ENCODE data around the gene APBA2.
A peak's percentile ranks its signal among the peaks of the same experiment; 100 is the strongest.

The APBA2 gene

DNA sequence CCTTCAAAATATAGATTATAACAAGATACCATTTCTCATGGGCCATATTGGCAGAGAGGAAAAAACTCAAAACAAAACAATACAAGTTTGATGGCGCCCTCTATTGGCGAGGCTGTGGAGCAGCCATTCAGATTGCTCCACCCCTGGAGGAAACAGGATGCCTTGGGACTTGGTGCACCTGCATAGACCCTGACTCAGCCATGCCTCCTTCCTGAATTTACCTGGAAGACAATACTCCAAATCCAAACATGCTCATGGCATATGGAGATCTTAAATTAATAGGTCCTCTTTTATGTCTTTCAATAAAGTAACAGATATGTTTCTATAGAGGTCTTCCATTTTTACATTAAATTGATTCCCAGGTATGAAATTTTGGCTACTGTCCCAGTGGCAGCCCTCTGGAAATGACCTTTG, 90.0 kb downstream of the APBA2 start:
- Histone ChIP-seq H3K9ac (ENCODE audit: low read depth, low read length, poor library complexity, severe bottlenecking) (peak overlapping the region; percentile 59), H3K27me3 (ENCODE audit: insufficient read depth, low read length, poor library complexity, severe bottlenecking) (no peaks in the 10 kb centered on the region), H2AFZ (ENCODE audit: low read length) (no peak overlapping the region), H3K79me2 (ENCODE audit: insufficient read depth, low read length) (peaks cover 75% of the 10 kb centered on the region), H3K9me3 (ENCODE audit: insufficient read depth, low read depth, low read length) (no peaks in the 10 kb centered on the region), H3K4me2 (ENCODE audit: low read depth, low read length, poor library complexity, severe bottlenecking) (peak overlapping the region; percentile 55), H3K4me3 (ENCODE audit: low read length, poor library complexity, severe bottlenecking) (no peak overlapping the region), H3K4me1 (ENCODE audit: insufficient read depth, low read length, poor library complexity, severe bottlenecking) (peaks cover 54% of the 10 kb centered on the region), H3K9me2 (replicated peaks; ENCODE audit: low read depth, low read length) (no peaks in the 10 kb centered on the region), H4K20me1 (ENCODE audit: insufficient read depth, low read length, poor library complexity, severe bottlenecking) (peaks cover 5% of the 10 kb centered on the region), H3K36me3 (ENCODE audit: insufficient read depth, low read length) (peaks cover 4% of the 10 kb centered on the region; the same call in 1 of the 2 replicates), H3F3A (ENCODE audit: low read depth) (no peaks in the 10 kb centered on the region)
- TF ChIP-seq, protein P1, sequence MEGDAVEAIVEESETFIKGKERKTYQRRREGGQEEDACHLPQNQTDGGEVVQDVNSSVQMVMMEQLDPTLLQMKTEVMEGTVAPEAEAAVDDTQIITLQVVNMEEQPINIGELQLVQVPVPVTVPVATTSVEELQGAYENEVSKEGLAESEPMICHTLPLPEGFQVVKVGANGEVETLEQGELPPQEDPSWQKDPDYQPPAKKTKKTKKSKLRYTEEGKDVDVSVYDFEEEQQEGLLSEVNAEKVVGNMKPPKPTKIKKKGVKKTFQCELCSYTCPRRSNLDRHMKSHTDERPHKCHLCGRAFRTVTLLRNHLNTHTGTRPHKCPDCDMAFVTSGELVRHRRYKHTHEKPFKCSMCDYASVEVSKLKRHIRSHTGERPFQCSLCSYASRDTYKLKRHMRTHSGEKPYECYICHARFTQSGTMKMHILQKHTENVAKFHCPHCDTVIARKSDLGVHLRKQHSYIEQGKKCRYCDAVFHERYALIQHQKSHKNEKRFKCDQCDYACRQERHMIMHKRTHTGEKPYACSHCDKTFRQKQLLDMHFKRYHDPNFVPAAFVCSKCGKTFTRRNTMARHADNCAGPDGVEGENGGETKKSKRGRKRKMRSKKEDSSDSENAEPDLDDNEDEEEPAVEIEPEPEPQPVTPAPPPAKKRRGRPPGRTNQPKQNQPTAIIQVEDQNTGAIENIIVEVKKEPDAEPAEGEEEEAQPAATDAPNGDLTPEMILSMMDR (conservative IDR thresholded peaks at IDR 0.05; ENCODE audit: low read length), result peak; percentile 97
- TF ChIP-seq EZH2phosphoT487 (IDR thresholded peaks at IDR 0.05; ENCODE audit: borderline replicate concordance), result no peak

DNA sequence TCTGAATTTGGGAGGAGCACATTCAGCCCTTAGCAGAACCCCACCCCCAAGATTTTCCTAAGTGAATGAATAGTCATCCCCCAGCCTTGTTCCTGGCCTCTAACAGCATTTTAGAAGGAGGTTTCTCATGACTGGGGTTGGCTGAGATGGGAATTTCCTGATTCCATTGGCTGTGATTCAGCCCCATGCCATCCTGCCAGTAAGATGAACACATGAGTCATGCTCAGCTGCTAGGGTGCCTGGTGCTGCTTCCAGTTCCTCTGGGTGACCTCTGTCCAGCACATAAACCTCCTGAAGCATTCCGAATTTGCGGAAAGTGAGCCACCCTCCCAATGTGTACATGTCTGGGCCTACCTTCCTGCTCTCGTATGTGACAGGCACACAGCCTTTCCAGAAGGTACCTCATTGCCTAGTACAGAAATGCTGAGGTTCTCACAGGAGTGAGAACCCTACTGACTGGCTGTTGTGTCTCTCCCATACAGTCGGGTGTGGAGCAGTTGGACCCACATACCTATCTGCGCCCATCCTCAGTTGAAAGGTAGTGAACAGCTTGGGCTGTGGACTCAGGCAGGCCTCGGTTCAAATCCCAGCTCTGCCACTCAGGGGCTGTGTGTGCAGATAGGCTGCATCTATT, 91.7 kb downstream of the APBA2 start:
- peaks cover 10% of the 10 kb centered on the region; the same call in 1 of the 2 replicates for H3K36me3 ChIP-seq (ENCODE audit: insufficient read depth, low read length)
- no peaks in the 10 kb centered on the region for H3F3A ChIP-seq (ENCODE audit: low read depth)
- no peaks in the 10 kb centered on the region for H3K9me3 ChIP-seq (ENCODE audit: insufficient read depth, low read depth, low read length)
- H3K4me1 ChIP-seq (ENCODE audit: insufficient read depth, low read length, poor library complexity, severe bottlenecking), result peaks cover 36% of the 10 kb centered on the region
- peaks cover 5% of the 10 kb centered on the region for H4K20me1 ChIP-seq (ENCODE audit: insufficient read depth, low read length, poor library complexity, severe bottlenecking)
- peaks cover 61% of the 10 kb centered on the region for H3K79me2 ChIP-seq (ENCODE audit: insufficient read depth, low read length)
- H3K4me3 ChIP-seq (ENCODE audit: low read length, poor library complexity, severe bottlenecking), result no peak overlapping the region
- no peaks in the 10 kb centered on the region for H3K27me3 ChIP-seq (ENCODE audit: insufficient read depth, low read length, poor library complexity, severe bottlenecking)
- no peak overlapping the region for H3K9ac ChIP-seq (ENCODE audit: low read depth, low read length, poor library complexity, severe bottlenecking)
- H2AFZ ChIP-seq (ENCODE audit: low read length), result no peak overlapping the region
- H3K9me2 ChIP-seq (replicated peaks; ENCODE audit: low read depth, low read length), result no peaks in the 10 kb centered on the region
- no peak overlapping the region for H3K4me2 ChIP-seq (ENCODE audit: low read depth, low read length, poor library complexity, severe bottlenecking)
- TF ChIP-seq, protein P1 (conservative IDR thresholded peaks at IDR 0.05; ENCODE audit: low read length), result no peak
- no peak for TF ChIP-seq EZH2phosphoT487 (IDR thresholded peaks at IDR 0.05; ENCODE audit: borderline replicate concordance)

DNA sequence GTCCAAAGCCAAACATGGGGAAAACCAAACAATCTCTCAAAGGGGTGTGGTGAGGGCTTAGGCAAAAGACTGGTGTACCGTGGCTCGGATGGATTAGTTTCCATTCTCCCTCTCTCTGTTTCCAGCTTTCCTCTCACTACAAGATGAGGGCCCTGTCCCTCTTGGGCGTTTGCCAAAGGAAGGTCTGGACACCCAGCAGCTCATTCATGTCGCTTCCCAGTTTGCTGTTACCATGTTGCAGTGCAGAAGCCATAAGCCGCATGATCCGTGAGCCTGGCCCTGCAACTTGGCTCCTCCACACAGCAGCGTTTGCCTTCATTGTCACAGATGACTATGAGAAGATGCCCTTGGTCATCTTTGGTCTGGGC, 92.2 kb downstream of the APBA2 start:
- no peak overlapping the region for H3K9ac ChIP-seq (ENCODE audit: low read depth, low read length, poor library complexity, severe bottlenecking)
- H3K36me3 ChIP-seq (ENCODE audit: insufficient read depth, low read length), result peaks cover 10% of the 10 kb centered on the region; the same call in 1 of the 2 replicates
- peaks cover 31% of the 10 kb centered on the region for H3K4me1 ChIP-seq (ENCODE audit: insufficient read depth, low read length, poor library complexity, severe bottlenecking)

More for the DNA sequence above, 92.2 kb downstream of the APBA2 start:
- Histone ChIP-seq H2AFZ (ENCODE audit: low read length) (no peak overlapping the region), H3K4me3 (ENCODE audit: low read length, poor library complexity, severe bottlenecking) (no peak overlapping the region), H3K27me3 (ENCODE audit: insufficient read depth, low read length, poor library complexity, severe bottlenecking) (no peaks in the 10 kb centered on the region), H3K4me2 (ENCODE audit: low read depth, low read length, poor library complexity, severe bottlenecking) (no peak overlapping the region), H3F3A (ENCODE audit: low read depth) (no peaks in the 10 kb centered on the region), H3K79me2 (ENCODE audit: insufficient read depth, low read length) (peaks cover 60% of the 10 kb centered on the region), H3K9me2 (replicated peaks; ENCODE audit: low read depth, low read length) (no peaks in the 10 kb centered on the region), H4K20me1 (ENCODE audit: insufficient read depth, low read length, poor library complexity, severe bottlenecking) (peaks cover 5% of the 10 kb centered on the region), H3K9me3 (ENCODE audit: insufficient read depth, low read depth, low read length) (no peaks in the 10 kb centered on the region)
- TF ChIP-seq, protein P1 (conservative IDR thresholded peaks at IDR 0.05; ENCODE audit: low read length), result no peak
- no peak for TF ChIP-seq EZH2phosphoT487 (IDR thresholded peaks at IDR 0.05; ENCODE audit: borderline replicate concordance)
